GM13977 (cell line): ENCODE data around the gene DUOXA2.

Source experiments
- DNase-seq: peaks from one replicate; pipeline ENCODE4 v3.0.0; 2012; ENCODE audit warnings: low spot score
- in situ Hi-C: fragments of 300-500 bp; cut with MboI; formaldehyde crosslinking; loops from one replicate; pipeline ENCODE4 v1.12.0; 2022; ENCODE audit warnings: low sequenced_read_pairs, low pct_unique_long_range_greater_than_20kb, mixed read lengths, inconsistent platforms; ENCODE audit not compliant: unreplicated experiment
- TF ChIP-seq, protein P1 (sequence below): IDR thresholded peaks from 2 replicates; pipeline ENCODE4 v1.5.1; 2012; ENCODE audit warnings: mild to moderate bottlenecking, control low read depth; ENCODE audit not compliant: insufficient read depth; ENCODE audit errors: extremely low read depth, missing control alignments

The DUOXA2 gene

GRCh38 chr15:45150997-45151396, 36.9 kb downstream of the DUOXA2 start:
- in situ Hi-C loops: no loop called here
- TF ChIP-seq, protein P1, sequence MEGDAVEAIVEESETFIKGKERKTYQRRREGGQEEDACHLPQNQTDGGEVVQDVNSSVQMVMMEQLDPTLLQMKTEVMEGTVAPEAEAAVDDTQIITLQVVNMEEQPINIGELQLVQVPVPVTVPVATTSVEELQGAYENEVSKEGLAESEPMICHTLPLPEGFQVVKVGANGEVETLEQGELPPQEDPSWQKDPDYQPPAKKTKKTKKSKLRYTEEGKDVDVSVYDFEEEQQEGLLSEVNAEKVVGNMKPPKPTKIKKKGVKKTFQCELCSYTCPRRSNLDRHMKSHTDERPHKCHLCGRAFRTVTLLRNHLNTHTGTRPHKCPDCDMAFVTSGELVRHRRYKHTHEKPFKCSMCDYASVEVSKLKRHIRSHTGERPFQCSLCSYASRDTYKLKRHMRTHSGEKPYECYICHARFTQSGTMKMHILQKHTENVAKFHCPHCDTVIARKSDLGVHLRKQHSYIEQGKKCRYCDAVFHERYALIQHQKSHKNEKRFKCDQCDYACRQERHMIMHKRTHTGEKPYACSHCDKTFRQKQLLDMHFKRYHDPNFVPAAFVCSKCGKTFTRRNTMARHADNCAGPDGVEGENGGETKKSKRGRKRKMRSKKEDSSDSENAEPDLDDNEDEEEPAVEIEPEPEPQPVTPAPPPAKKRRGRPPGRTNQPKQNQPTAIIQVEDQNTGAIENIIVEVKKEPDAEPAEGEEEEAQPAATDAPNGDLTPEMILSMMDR: no peak

GRCh38 chr15:45151998-45152828, 38.1 kb downstream of the DUOXA2 start:
- TF ChIP-seq, protein P1: no peak
- in situ Hi-C loops: no loop called here
- DNase-seq: no peak

More at GRCh38 chr15:45150997-45151396, 36.9 kb downstream of the DUOXA2 start:
- no peak for DNase-seq

- TF ChIP-seq, protein P1: no peak
- DNase-seq: no peak
- in situ Hi-C loops: no loop called here
Observed at GRCh38 chr15:45155739-45156138, 41.6 kb downstream of the DUOXA2 start.

DNA sequence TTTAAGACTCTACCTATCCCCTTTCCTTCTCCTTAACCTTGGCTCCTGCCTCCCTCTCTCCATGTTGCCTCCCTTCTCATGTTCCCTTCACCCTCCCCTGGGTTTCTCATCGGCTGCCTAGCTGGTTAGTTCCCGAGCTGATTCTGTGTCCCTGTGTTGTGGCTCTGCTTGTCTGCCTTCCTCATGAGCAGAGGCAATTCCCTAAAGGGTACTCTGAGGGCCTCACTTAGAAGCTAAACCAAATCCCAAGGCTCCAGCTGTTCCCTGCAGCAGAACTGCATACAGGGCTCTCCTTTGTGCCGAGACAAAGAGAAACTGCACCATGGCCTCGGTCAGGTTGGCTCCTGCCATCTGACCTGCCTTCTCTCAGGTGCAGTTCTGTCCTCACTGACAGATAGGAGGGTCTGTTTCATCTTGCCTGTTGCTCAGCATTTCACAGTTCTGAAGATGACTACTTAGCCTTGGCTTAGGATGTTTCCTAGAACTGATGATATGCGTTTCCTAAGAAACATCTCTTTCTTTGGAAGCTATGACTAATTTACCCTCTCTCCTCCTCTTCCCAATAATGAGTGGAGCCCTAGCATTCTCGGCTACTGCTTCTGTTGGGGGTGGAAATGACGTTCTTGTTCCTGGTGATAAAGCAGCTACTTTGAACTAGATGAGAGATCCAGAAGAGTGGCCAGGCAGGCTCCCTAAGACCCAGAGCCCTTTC, 42.8 kb downstream of the DUOXA2 start:
- DNase-seq: no peak
- in situ Hi-C loops: no loop called here
- TF ChIP-seq, protein P1: no peak

- no peak for DNase-seq
- in situ Hi-C loops: no loop called here
- TF ChIP-seq, protein P1: no peak
Observed at GRCh38 chr15:45157974-45158373, 43.8 kb downstream of the DUOXA2 start.

DNA sequence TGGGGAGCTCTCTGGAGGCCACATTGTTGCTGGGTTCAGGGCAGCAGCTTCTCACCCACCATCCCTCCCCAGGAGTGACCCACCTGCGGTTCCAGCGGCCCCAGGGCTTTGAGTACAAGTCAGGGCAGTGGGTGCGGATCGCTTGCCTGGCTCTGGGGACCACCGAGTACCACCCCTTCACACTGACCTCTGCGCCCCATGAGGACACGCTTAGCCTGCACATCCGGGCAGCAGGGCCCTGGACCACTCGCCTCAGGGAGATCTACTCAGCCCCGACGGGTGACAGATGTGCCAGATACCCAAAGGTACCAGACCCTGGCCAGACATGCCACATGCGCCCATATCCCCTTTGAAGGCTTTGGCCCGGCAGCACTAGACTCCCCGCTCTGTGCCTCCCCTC, 47.5 kb downstream of the DUOXA2 start:
- TF ChIP-seq, protein P1: no peak
- no peak for DNase-seq
- in situ Hi-C loops: no loop called here
